H54 (cell line): ENCODE measurements around the gene MAP1LC3B2.

Source experiments
- DNase-seq: peaks from one replicate; pipeline ENCODE4 v3.0.0; 2011; ENCODE audit warnings: low spot score, mixed read lengths; ENCODE audit not compliant: insufficient read length
- FAIRE-seq: peaks from 3 replicates; lab custom pipeline; 2011; peaks lifted over from hg19 to GRCh38; lab: Jason Lieb, UNC
- POLR2A ChIP-seq: IDR thresholded peaks from 2 replicates; pipeline ENCODE4 v1.6.1; 2011; ENCODE audit warnings: low read depth, mild to moderate bottlenecking, low read length

MAP1LC3B2 gene

GRCh38 chr12:116541547-116542344, 17.4 kb upstream of the MAP1LC3B2 start:
- TF ChIP-seq POLR2A = no peak
- DNase-seq (no peak), FAIRE-seq (no peak)

GRCh38 chr12:116542345-116542956, 16.7 kb upstream of the MAP1LC3B2 start:
- FAIRE-seq (no peak), DNase-seq (no peak)
- no peak for TF ChIP-seq POLR2A

- TF ChIP-seq POLR2A = no peak
- DNase-seq (no peak), FAIRE-seq (no peak)
Measured at GRCh38 chr12:116544656-116545055, 14.5 kb upstream of the MAP1LC3B2 start.

- FAIRE-seq = no peak
- no peak for DNase-seq
- TF ChIP-seq POLR2A = no peak
Measured at GRCh38 chr12:116545144-116545543, 14.0 kb upstream of the MAP1LC3B2 start.

- TF ChIP-seq POLR2A = no peak
- no peak for DNase-seq
- FAIRE-seq = no peak
Measured at GRCh38 chr12:116545936-116546335, 13.2 kb upstream of the MAP1LC3B2 start.

- FAIRE-seq = no peak
- TF ChIP-seq POLR2A = no peak
Measured at GRCh38 chr12:116547955-116548501, 11.2 kb upstream of the MAP1LC3B2 start.

GRCh38 chr12:116549993-116550392, 9.2 kb upstream of the MAP1LC3B2 start:
- no peak for TF ChIP-seq POLR2A
- DNase-seq (no peak), FAIRE-seq (no peak)

More at GRCh38 chr12:116547955-116548501, 11.2 kb upstream of the MAP1LC3B2 start:
- no peak for DNase-seq

- TF ChIP-seq POLR2A = no peak
- FAIRE-seq (no peak), DNase-seq (no peak)
Measured at GRCh38 chr12:116551151-116551550, 8.0 kb upstream of the MAP1LC3B2 start.

GRCh38 chr12:116551619-116551951, 7.6 kb upstream of the MAP1LC3B2 start:
- FAIRE-seq = no peak
- DNase-seq = no peak
- no peak for TF ChIP-seq POLR2A

GRCh38 chr12:116551952-116552772, 7.0 kb upstream of the MAP1LC3B2 start:
- no peak for TF ChIP-seq POLR2A
- FAIRE-seq = no peak
- no peak for DNase-seq

- FAIRE-seq (no peak), DNase-seq (no peak)
- no peak for TF ChIP-seq POLR2A
Measured at GRCh38 chr12:116552773-116553373, 6.3 kb upstream of the MAP1LC3B2 start.

- DNase-seq = no peak
- no peak for TF ChIP-seq POLR2A
- FAIRE-seq = no peak
Measured at GRCh38 chr12:116556356-116556952, 2.7 kb upstream of the MAP1LC3B2 start.
